SK-N-SH treated with all-trans-retinoic acid at 6 μM for 48 hours (cell line): ENCODE measurements around the gene DMD.

ENCODE experiments used
- ATAC-seq: fragments of 200-7000 bp; cut with Tn5 transposase; 3 replicates; pipeline ENCODE4 v1.9.1; 2020; ENCODE audit warnings: mild to moderate bottlenecking, moderate library complexity
- ARNTL ChIP-seq: fragments of 450-650 bp; formaldehyde crosslinking; IDR thresholded peaks from 2 replicates; pipeline ENCODE4 v1.5.0; 2020; ENCODE audit warnings: low read depth, mild to moderate bottlenecking, moderate library complexity, borderline replicate concordance
- BACH2 ChIP-seq: fragments of 250-450 bp; sonication (Bioruptor Pico); IDR thresholded peaks from 2 replicates; pipeline ENCODE4 v1.9.0; 2021; ENCODE audit warnings: mild to moderate bottlenecking, borderline replicate concordance
- CSDC2 ChIP-seq: fragments of 250-450 bp; sonication (Bioruptor Pico); IDR thresholded peaks from 2 replicates; pipeline ENCODE4 v1.5.0; 2020; ENCODE audit warnings: mild to moderate bottlenecking, moderate library complexity
- ESRRG ChIP-seq: fragments of 250-450 bp; sonication (Bioruptor Pico); IDR thresholded peaks from 2 replicates; pipeline ENCODE4 v1.6.1; 2021; ENCODE audit warnings: mild to moderate bottlenecking
- GLIS3 ChIP-seq: fragments of 250-450 bp; sonication (Bioruptor Pico); IDR thresholded peaks from 2 replicates; pipeline ENCODE4 v1.5.0; 2020; ENCODE audit warnings: mild to moderate bottlenecking, moderate library complexity
- ISL1 ChIP-seq: fragments of 250-450 bp; sonication (Bioruptor Pico); IDR thresholded peaks from 2 replicates; pipeline ENCODE4 v2.1.2; 2022; ENCODE audit warnings: mild to moderate bottlenecking, moderate library complexity
- OSR1 ChIP-seq: fragments of 250-450 bp; sonication (Bioruptor Pico); IDR thresholded peaks from 2 replicates; pipeline ENCODE4 v1.8.0; 2022; ENCODE audit warnings: moderate library complexity, mild to moderate bottlenecking, inconsistent platforms
- PPARA ChIP-seq: fragments of 250-450 bp; sonication (Bioruptor Pico); IDR thresholded peaks from 2 replicates; pipeline ENCODE4 v1.5.0; 2020; ENCODE audit warnings: mild to moderate bottlenecking, borderline replicate concordance
- RARB ChIP-seq: fragments of 250-450 bp; sonication (Bioruptor Pico); IDR thresholded peaks from 2 replicates; pipeline ENCODE4 v1.8.0; 2021; ENCODE audit warnings: mild to moderate bottlenecking, moderate library complexity
- TCF4 ChIP-seq: fragments of 250-450 bp; sonication (Bioruptor Pico); IDR thresholded peaks from 2 replicates; pipeline ENCODE4 v1.8.0; 2021; ENCODE audit warnings: mild to moderate bottlenecking, moderate library complexity, borderline replicate concordance
- TOX ChIP-seq: fragments of 250-450 bp; sonication (Bioruptor Pico); IDR thresholded peaks from 2 replicates; pipeline ENCODE4 v1.8.0; 2021; ENCODE audit warnings: mild to moderate bottlenecking, moderate library complexity, borderline replicate concordance
- ZC3H10 ChIP-seq: fragments of 250-450 bp; sonication (Bioruptor Pico); IDR thresholded peaks from 2 replicates; pipeline ENCODE4 v1.5.1; 2021; ENCODE audit warnings: mild to moderate bottlenecking, moderate library complexity
- ZFP3 ChIP-seq: fragments of 250-450 bp; sonication (Bioruptor Pico); IDR thresholded peaks from 2 replicates; pipeline ENCODE4 v1.5.0; 2020; ENCODE audit warnings: mild to moderate bottlenecking, moderate library complexity
- ZFP30 ChIP-seq: fragments of 450-650 bp; formaldehyde crosslinking; IDR thresholded peaks from 2 replicates; pipeline ENCODE4 v1.5.0; 2022; ENCODE audit warnings: mild to moderate bottlenecking, moderate library complexity
- ZNF565 ChIP-seq: fragments of 450-650 bp; formaldehyde crosslinking; conservative IDR thresholded peaks from 2 replicates; pipeline ENCODE4 v1.5.0; 2020; ENCODE audit warnings: low read depth, mild to moderate bottlenecking, moderate library complexity
- ZNF70 ChIP-seq: fragments of 450-650 bp; formaldehyde crosslinking; IDR thresholded peaks from 2 replicates; pipeline ENCODE4 v1.5.0; 2020; ENCODE audit warnings: mild to moderate bottlenecking, moderate library complexity
- ZNF8 ChIP-seq: fragments of 450-650 bp; formaldehyde crosslinking; IDR thresholded peaks from 2 replicates; pipeline ENCODE4 v1.5.0; 2020; ENCODE audit warnings: mild to moderate bottlenecking, moderate library complexity
- TF ChIP-seq, protein P1 (sequence below): fragments of 250-450 bp; sonication (Bioruptor Pico); IDR thresholded peaks from 2 replicates; pipeline ENCODE4 v1.5.1; 2020; ENCODE audit warnings: low read depth, mild to moderate bottlenecking, moderate library complexity
- TF ChIP-seq, protein P2 (sequence below): fragments of 250-450 bp; sonication (Bioruptor Pico); IDR thresholded peaks from 2 replicates; pipeline ENCODE4 v1.8.0; 2020; ENCODE audit warnings: mild to moderate bottlenecking, moderate library complexity, borderline replicate concordance
- TF ChIP-seq, protein P3 (sequence below): fragments of 250-450 bp; sonication (Bioruptor Pico); IDR thresholded peaks from 2 replicates; pipeline ENCODE4 v1.5.1; 2021; ENCODE audit warnings: mild to moderate bottlenecking, moderate library complexity
- TF ChIP-seq, protein P4 (sequence below): fragments of 250-450 bp; sonication (Bioruptor Pico); IDR thresholded peaks from 2 replicates; pipeline ENCODE4 v1.8.0; 2021; ENCODE audit warnings: low read depth, mild to moderate bottlenecking, moderate library complexity, borderline replicate concordance
- TF ChIP-seq, protein P5 (sequence below): fragments of 250-450 bp; sonication (Bioruptor Pico); IDR thresholded peaks from 2 replicates; pipeline ENCODE4 v1.5.0; 2020; ENCODE audit warnings: mild to moderate bottlenecking, moderate library complexity

Gene DMD

DNA sequence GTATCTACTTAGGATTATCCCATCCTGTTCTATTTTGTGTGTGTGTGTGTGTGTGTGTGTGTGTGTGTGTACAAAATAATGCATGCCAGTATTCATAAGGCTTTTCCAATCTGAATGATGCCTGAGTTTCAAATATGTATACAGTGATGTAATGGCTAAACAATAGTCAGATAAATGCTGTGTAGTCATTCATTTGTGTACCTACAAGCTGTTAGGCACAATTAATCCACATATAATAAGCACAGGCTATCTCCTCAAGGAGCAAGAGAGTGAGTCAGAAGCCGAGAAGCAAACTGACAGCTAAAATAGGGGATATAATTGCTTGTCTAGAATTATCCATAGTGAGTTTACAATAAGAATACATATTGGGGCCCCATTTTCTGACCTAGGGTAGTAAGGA is 15.7 kb downstream of the DMD start:
- no peak for TF ChIP-seq ZNF8 (CRISPR knock-in tag)
- no peak for TF ChIP-seq BACH2
- TF ChIP-seq ISL1 (CRISPR knock-in tag): no peak
- no peak for TF ChIP-seq ZFP3 (CRISPR knock-in tag)
- TF ChIP-seq CSDC2 (CRISPR knock-in tag): no peak
- no peak for TF ChIP-seq OSR1 (CRISPR knock-in tag)
- no peak for TF ChIP-seq GLIS3 (CRISPR knock-in tag)
- no peak for TF ChIP-seq ESRRG (CRISPR knock-in tag)
- TF ChIP-seq, protein P1, sequence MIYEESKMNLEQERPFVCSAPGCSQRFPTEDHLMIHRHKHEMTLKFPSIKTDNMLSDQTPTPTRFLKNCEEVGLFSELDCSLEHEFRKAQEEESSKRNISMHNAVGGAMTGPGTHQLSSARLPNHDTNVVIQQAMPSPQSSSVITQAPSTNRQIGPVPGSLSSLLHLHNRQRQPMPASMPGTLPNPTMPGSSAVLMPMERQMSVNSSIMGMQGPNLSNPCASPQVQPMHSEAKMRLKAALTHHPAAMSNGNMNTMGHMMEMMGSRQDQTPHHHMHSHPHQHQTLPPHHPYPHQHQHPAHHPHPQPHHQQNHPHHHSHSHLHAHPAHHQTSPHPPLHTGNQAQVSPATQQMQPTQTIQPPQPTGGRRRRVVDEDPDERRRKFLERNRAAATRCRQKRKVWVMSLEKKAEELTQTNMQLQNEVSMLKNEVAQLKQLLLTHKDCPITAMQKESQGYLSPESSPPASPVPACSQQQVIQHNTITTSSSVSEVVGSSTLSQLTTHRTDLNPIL (CRISPR knock-in tag): no peak
- TF ChIP-seq ZNF565: no peak
- no peak for TF ChIP-seq ZNF70 (CRISPR knock-in tag)
- TF ChIP-seq ARNTL (CRISPR knock-in tag): no peak
- no peak for TF ChIP-seq TCF4 (CRISPR knock-in tag)
- TF ChIP-seq, protein P2, sequence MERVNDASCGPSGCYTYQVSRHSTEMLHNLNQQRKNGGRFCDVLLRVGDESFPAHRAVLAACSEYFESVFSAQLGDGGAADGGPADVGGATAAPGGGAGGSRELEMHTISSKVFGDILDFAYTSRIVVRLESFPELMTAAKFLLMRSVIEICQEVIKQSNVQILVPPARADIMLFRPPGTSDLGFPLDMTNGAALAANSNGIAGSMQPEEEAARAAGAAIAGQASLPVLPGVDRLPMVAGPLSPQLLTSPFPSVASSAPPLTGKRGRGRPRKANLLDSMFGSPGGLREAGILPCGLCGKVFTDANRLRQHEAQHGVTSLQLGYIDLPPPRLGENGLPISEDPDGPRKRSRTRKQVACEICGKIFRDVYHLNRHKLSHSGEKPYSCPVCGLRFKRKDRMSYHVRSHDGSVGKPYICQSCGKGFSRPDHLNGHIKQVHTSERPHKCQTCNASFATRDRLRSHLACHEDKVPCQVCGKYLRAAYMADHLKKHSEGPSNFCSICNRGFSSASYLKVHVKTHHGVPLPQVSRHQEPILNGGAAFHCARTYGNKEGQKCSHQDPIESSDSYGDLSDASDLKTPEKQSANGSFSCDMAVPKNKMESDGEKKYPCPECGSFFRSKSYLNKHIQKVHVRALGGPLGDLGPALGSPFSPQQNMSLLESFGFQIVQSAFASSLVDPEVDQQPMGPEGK (CRISPR knock-in tag): no peak
- no peak for TF ChIP-seq RARB (CRISPR knock-in tag)
- no peak for TF ChIP-seq PPARA
- TF ChIP-seq, protein P3, sequence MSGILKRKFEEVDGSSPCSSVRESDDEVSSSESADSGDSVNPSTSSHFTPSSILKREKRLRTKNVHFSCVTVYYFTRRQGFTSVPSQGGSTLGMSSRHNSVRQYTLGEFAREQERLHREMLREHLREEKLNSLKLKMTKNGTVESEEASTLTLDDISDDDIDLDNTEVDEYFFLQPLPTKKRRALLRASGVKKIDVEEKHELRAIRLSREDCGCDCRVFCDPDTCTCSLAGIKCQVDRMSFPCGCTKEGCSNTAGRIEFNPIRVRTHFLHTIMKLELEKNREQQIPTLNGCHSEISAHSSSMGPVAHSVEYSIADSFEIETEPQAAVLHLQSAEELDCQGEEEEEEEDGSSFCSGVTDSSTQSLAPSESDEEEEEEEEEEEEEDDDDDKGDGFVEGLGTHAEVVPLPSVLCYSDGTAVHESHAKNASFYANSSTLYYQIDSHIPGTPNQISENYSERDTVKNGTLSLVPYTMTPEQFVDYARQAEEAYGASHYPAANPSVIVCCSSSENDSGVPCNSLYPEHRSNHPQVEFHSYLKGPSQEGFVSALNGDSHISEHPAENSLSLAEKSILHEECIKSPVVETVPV (CRISPR knock-in tag): no peak
- ATAC-seq: no peak

DNA sequence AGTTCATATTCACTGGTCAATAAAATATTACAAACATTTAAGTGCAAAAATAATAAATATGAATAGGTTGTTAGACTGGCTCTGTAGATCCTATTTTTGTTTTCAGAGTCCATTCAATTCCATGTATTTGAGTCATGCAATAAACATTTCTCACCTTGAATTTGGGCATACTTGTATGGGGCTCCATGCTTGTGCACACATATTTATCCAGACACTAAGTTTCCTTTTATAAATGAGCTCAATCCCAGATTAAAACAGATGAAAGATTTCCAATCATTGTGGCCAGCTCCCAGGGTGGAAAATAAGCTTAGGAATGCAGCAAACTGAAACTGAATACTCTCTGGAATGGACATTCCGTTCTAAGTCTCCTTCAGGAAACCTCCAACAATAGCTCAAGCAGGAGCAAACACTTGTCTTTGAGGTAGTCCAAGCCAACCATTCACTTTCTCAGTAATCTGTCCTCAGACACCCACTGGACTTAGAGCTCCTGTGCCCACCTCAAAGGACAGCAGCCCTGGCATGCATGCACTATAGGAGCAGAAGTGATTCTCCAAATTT is 16.4 kb downstream of the DMD start:
- no peak for ATAC-seq

More for the DNA sequence above, 16.4 kb downstream of the DMD start:
- TF ChIP-seq, protein P3 (CRISPR knock-in tag): no peak
- TF ChIP-seq CSDC2 (CRISPR knock-in tag) (no peak), ISL1 (CRISPR knock-in tag) (no peak), ZNF70 (CRISPR knock-in tag) (no peak), ZNF8 (CRISPR knock-in tag) (no peak), OSR1 (CRISPR knock-in tag) (no peak), RARB (CRISPR knock-in tag) (no peak), ZC3H10 (CRISPR knock-in tag) (no peak), ZFP30 (CRISPR knock-in tag) (no peak), GLIS3 (CRISPR knock-in tag) (no peak), TOX (CRISPR knock-in tag) (no peak), PPARA (no peak), ESRRG (CRISPR knock-in tag) (no peak), ZFP3 (CRISPR knock-in tag) (no peak)
- TF ChIP-seq, protein P4, sequence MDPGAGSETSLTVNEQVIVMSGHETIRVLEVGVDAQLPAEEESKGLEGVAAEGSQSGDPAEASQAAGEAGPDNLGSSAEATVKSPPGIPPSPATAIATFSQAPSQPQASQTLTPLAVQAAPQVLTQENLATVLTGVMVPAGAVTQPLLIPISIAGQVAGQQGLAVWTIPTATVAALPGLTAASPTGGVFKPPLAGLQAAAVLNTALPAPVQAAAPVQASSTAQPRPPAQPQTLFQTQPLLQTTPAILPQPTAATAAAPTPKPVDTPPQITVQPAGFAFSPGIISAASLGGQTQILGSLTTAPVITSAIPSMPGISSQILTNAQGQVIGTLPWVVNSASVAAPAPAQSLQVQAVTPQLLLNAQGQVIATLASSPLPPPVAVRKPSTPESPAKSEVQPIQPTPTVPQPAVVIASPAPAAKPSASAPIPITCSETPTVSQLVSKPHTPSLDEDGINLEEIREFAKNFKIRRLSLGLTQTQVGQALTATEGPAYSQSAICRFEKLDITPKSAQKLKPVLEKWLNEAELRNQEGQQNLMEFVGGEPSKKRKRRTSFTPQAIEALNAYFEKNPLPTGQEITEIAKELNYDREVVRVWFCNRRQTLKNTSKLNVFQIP: no peak
- TF ChIP-seq, protein P1 (CRISPR knock-in tag): no peak
- TF ChIP-seq, protein P2 (CRISPR knock-in tag): no peak
- TF ChIP-seq, protein P5, sequence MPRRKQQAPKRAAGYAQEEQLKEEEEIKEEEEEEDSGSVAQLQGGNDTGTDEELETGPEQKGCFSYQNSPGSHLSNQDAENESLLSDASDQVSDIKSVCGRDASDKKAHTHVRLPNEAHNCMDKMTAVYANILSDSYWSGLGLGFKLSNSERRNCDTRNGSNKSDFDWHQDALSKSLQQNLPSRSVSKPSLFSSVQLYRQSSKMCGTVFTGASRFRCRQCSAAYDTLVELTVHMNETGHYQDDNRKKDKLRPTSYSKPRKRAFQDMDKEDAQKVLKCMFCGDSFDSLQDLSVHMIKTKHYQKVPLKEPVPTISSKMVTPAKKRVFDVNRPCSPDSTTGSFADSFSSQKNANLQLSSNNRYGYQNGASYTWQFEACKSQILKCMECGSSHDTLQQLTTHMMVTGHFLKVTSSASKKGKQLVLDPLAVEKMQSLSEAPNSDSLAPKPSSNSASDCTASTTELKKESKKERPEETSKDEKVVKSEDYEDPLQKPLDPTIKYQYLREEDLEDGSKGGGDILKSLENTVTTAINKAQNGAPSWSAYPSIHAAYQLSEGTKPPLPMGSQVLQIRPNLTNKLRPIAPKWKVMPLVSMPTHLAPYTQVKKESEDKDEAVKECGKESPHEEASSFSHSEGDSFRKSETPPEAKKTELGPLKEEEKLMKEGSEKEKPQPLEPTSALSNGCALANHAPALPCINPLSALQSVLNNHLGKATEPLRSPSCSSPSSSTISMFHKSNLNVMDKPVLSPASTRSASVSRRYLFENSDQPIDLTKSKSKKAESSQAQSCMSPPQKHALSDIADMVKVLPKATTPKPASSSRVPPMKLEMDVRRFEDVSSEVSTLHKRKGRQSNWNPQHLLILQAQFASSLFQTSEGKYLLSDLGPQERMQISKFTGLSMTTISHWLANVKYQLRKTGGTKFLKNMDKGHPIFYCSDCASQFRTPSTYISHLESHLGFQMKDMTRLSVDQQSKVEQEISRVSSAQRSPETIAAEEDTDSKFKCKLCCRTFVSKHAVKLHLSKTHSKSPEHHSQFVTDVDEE (CRISPR knock-in tag): no peak
